Measurements from ENCODE around the gene EMC10.

The EMC10 gene

GRCh38 chr19:50496189-50497021 lies 20.1 kb downstream of the EMC10 start:
- no peak overlapping the region for H4K8ac ChIP-seq (ENCODE audit: low read depth, low read length)
- peak overlapping the region; percentile 19 for H2BK120ac ChIP-seq (ENCODE audit: insufficient read depth, low read length, poor library complexity)
- peak overlapping the region; percentile 1 for H2AK5ac ChIP-seq (ENCODE audit: low read length)
- H3K27me3 ChIP-seq (ENCODE audit: insufficient read depth, low read length) = no peaks in the 10 kb centered on the region
- H3K36me3 ChIP-seq (ENCODE audit: control insufficient read depth in 1 of 2, insufficient read depth in 2 of 2, low read length in 2 of 2) = no peaks in the 10 kb centered on the region
- DNase-seq = no peak
- no CpG with 5 or more reads among the region's 30 CpGs for WGBS (ENCODE audit: extremely low coverage, insufficient coverage, insufficient read length)
- H3K4me1 ChIP-seq (ENCODE audit: control insufficient read depth in 1 of 2, insufficient read depth in 2 of 2, low read length in 2 of 2) = peaks cover 20 to 28% of the 10 kb centered on the region in 2 experiments
- H3K9me3 ChIP-seq (ENCODE audit: insufficient read depth, low read depth, low read length) = no peaks in the 10 kb centered on the region
- peak overlapping the region; percentile 74 for H4K91ac ChIP-seq (ENCODE audit: low read depth, low read length)
- H3K23ac ChIP-seq (ENCODE audit: low read length) = no peak overlapping the region
- peak overlapping the region; percentile 0 for H2BK12ac ChIP-seq (ENCODE audit: low read length)
- H3K4me2 ChIP-seq (ENCODE audit: low read length) = peak overlapping the region; percentile 17
- peaks cover 3% of the 10 kb centered on the region for H3K79me2 ChIP-seq (ENCODE audit: control insufficient read depth, insufficient read depth, low read length, poor library complexity)
- H3K4ac ChIP-seq (ENCODE audit: low read depth, low read length) = no peak overlapping the region
- H3K9ac ChIP-seq (ENCODE audit: low read length) = no peak overlapping the region
- no peak overlapping the region for H4K12ac ChIP-seq (ENCODE audit: low read depth, low read length)
- H3K14ac ChIP-seq (ENCODE audit: low read length) = no peak overlapping the region
- H3K79me1 ChIP-seq (ENCODE audit: low read length) = peaks cover 20% of the 10 kb centered on the region
- no peak overlapping the region for H3K27ac ChIP-seq (ENCODE audit: low read depth, low read length)
- H2AFZ ChIP-seq (ENCODE audit: insufficient read depth, low read length, poor library complexity) = no peak overlapping the region
- no peak overlapping the region for H3K4me3 ChIP-seq (ENCODE audit: low read depth, low read length)
- H3K18ac ChIP-seq (ENCODE audit: low read length) = no peak overlapping the region
- no peak overlapping the region for H2BK5ac ChIP-seq (ENCODE audit: low read depth, low read length, poor library complexity)

DNA sequence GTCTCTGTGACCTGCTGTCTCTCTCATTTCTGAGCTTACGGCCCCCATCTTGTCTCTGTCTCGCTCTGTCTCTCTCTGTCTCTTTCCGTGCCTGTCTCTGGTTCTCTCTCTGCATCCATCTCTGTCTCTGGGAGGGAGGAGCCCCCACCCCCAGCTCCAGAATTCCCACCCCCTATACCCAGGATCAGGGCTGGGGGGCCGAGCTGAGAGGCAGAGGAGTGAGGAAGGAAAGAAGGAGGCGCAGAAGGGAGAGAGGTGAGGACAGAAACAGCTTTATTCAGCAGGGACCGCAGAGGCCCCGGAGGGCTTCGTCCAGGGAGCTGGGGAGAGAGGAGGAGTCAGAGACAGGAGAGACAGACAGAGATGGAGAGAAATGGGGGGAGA lies 20.7 kb downstream of the EMC10 start:
- H3K27ac ChIP-seq (ENCODE audit: low read depth, low read length) = no peak overlapping the region
- no peak for DNase-seq
- H2AK5ac ChIP-seq (ENCODE audit: low read length) = no peak overlapping the region
- no peak overlapping the region for H4K12ac ChIP-seq (ENCODE audit: low read depth, low read length)
- no CpG with 5 or more reads among the region's 8 CpGs for WGBS (ENCODE audit: extremely low coverage, insufficient coverage, insufficient read length)
- peak overlapping the region; percentile 41 for H3K14ac ChIP-seq (ENCODE audit: low read length)
- peak overlapping the region; percentile 17 for H3K4me2 ChIP-seq (ENCODE audit: low read length)
- no peak overlapping the region for H3K9ac ChIP-seq (ENCODE audit: low read length)
- H3K27me3 ChIP-seq (ENCODE audit: insufficient read depth, low read length) = no peaks in the 10 kb centered on the region
- H3K79me2 ChIP-seq (ENCODE audit: control insufficient read depth, insufficient read depth, low read length, poor library complexity) = peaks cover 3% of the 10 kb centered on the region
- H3K18ac ChIP-seq (ENCODE audit: low read length) = no peak overlapping the region
- H3K4me1 ChIP-seq (ENCODE audit: control insufficient read depth in 1 of 2, insufficient read depth in 2 of 2, low read length in 2 of 2) = peaks cover 23 to 31% of the 10 kb centered on the region in 2 experiments
- no peak overlapping the region for H3K23ac ChIP-seq (ENCODE audit: low read length)
- no peak overlapping the region for H3K4me3 ChIP-seq (ENCODE audit: low read depth, low read length)
- H2BK5ac ChIP-seq (ENCODE audit: low read depth, low read length, poor library complexity) = peak overlapping the region; percentile 33
- peaks cover 25% of the 10 kb centered on the region for H3K79me1 ChIP-seq (ENCODE audit: low read length)
- peak overlapping the region; percentile 74 for H4K91ac ChIP-seq (ENCODE audit: low read depth, low read length)
- peak overlapping the region; percentile 14 for H4K8ac ChIP-seq (ENCODE audit: low read depth, low read length)
- no peak overlapping the region for H2BK12ac ChIP-seq (ENCODE audit: low read length)
- peak overlapping the region; percentile 15 for H2BK120ac ChIP-seq (ENCODE audit: insufficient read depth, low read length, poor library complexity)
- no peaks in the 10 kb centered on the region for H3K36me3 ChIP-seq (ENCODE audit: control insufficient read depth in 1 of 2, insufficient read depth in 2 of 2, low read length in 2 of 2)
- no peak overlapping the region for H2AFZ ChIP-seq (ENCODE audit: insufficient read depth, low read length, poor library complexity)
- no peaks in the 10 kb centered on the region for H3K9me3 ChIP-seq (ENCODE audit: insufficient read depth, low read depth, low read length)
- peak overlapping the region; percentile 15 for H3K4ac ChIP-seq (ENCODE audit: low read depth, low read length)

GRCh38 chr19:50498219-50499056 lies 22.1 kb downstream of the EMC10 start:
- 100% methylated on average over 3 of the region's 11 CpGs for WGBS (ENCODE audit: extremely low coverage, insufficient coverage, insufficient read length)
- H3K9ac ChIP-seq (ENCODE audit: low read length) = no peak overlapping the region

GRCh38 chr19:50500060-50500752 lies 23.9 kb downstream of the EMC10 start:
- Histone ChIP-seq H3K79me2 (ENCODE audit: control insufficient read depth, insufficient read depth, low read length, poor library complexity) (peaks cover 3% of the 10 kb centered on the region), H3K4me1 (ENCODE audit: control insufficient read depth in 1 of 2, insufficient read depth in 2 of 2, low read length in 2 of 2) (peaks cover 23 to 30% of the 10 kb centered on the region in 2 experiments), H2AK5ac (ENCODE audit: low read length) (peak overlapping the region; percentile 66)

More at GRCh38 chr19:50498219-50499056, 22.1 kb downstream of the EMC10 start:
- peak overlapping the region; percentile 12 for H3K4ac ChIP-seq (ENCODE audit: low read depth, low read length)
- H4K91ac ChIP-seq (ENCODE audit: low read depth, low read length) = peak overlapping the region; percentile 29
- peaks cover 3% of the 10 kb centered on the region for H3K79me2 ChIP-seq (ENCODE audit: control insufficient read depth, insufficient read depth, low read length, poor library complexity)
- H4K8ac ChIP-seq (ENCODE audit: low read depth, low read length) = no peak overlapping the region
- no peak overlapping the region for H2BK5ac ChIP-seq (ENCODE audit: low read depth, low read length, poor library complexity)
- H3K14ac ChIP-seq (ENCODE audit: low read length) = peak overlapping the region; percentile 6
- peaks cover 23 to 30% of the 10 kb centered on the region in 2 experiments for H3K4me1 ChIP-seq (ENCODE audit: control insufficient read depth in 1 of 2, insufficient read depth in 2 of 2, low read length in 2 of 2)
- H3K36me3 ChIP-seq (ENCODE audit: control insufficient read depth in 1 of 2, insufficient read depth in 2 of 2, low read length in 2 of 2) = no peaks in the 10 kb centered on the region
- H2BK12ac ChIP-seq (ENCODE audit: low read length) = no peak overlapping the region
- H3K79me1 ChIP-seq (ENCODE audit: low read length) = peaks cover 27% of the 10 kb centered on the region
- no peak overlapping the region for H3K27ac ChIP-seq (ENCODE audit: low read depth, low read length)
- no peaks in the 10 kb centered on the region for H3K27me3 ChIP-seq (ENCODE audit: insufficient read depth, low read length)
- H2AK5ac ChIP-seq (ENCODE audit: low read length) = no peak overlapping the region
- DNase-seq = no peak
- H3K23ac ChIP-seq (ENCODE audit: low read length) = no peak overlapping the region
- no peak overlapping the region for H2BK120ac ChIP-seq (ENCODE audit: insufficient read depth, low read length, poor library complexity)
- H3K9me3 ChIP-seq (ENCODE audit: insufficient read depth, low read depth, low read length) = no peaks in the 10 kb centered on the region
- H2AFZ ChIP-seq (ENCODE audit: insufficient read depth, low read length, poor library complexity) = no peak overlapping the region
- no peak overlapping the region for H3K18ac ChIP-seq (ENCODE audit: low read length)
- no peak overlapping the region for H3K4me3 ChIP-seq (ENCODE audit: low read depth, low read length)
- H3K4me2 ChIP-seq (ENCODE audit: low read length) = peak overlapping the region; percentile 44
- H4K12ac ChIP-seq (ENCODE audit: low read depth, low read length) = no peak overlapping the region

More at GRCh38 chr19:50500060-50500752, 23.9 kb downstream of the EMC10 start:
- peak overlapping the region; percentile 61 for H2BK12ac ChIP-seq (ENCODE audit: low read length)
- H4K8ac ChIP-seq (ENCODE audit: low read depth, low read length) = peak overlapping the region; percentile 79
- H3K18ac ChIP-seq (ENCODE audit: low read length) = peak overlapping the region; percentile 83
- no peaks in the 10 kb centered on the region for H3K36me3 ChIP-seq (ENCODE audit: control insufficient read depth in 1 of 2, insufficient read depth in 2 of 2, low read length in 2 of 2)
- WGBS (ENCODE audit: extremely low coverage, insufficient coverage, insufficient read length) = no CpG with 5 or more reads among the region's 27 CpGs
- H3K4ac ChIP-seq (ENCODE audit: low read depth, low read length) = peak overlapping the region; percentile 67
- no peak overlapping the region for H3K9ac ChIP-seq (ENCODE audit: low read length)
- peak overlapping the region; percentile 66 for H3K4me3 ChIP-seq (ENCODE audit: low read depth, low read length)
- H2BK120ac ChIP-seq (ENCODE audit: insufficient read depth, low read length, poor library complexity) = peak overlapping the region; percentile 86
- H3K27ac ChIP-seq (ENCODE audit: low read depth, low read length) = peak overlapping the region; percentile 57
- H3K14ac ChIP-seq (ENCODE audit: low read length) = peak overlapping the region; percentile 91
- H3K23ac ChIP-seq (ENCODE audit: low read length) = no peak overlapping the region
- DNase-seq = no peak
- H3K27me3 ChIP-seq (ENCODE audit: insufficient read depth, low read length) = no peaks in the 10 kb centered on the region
- peak overlapping the region; percentile 49 for H4K12ac ChIP-seq (ENCODE audit: low read depth, low read length)
- peak overlapping the region; percentile 97 for H4K91ac ChIP-seq (ENCODE audit: low read depth, low read length)
- peak overlapping the region; percentile 37 for H3K4me2 ChIP-seq (ENCODE audit: low read length)
- H3K79me1 ChIP-seq (ENCODE audit: low read length) = peaks cover 27% of the 10 kb centered on the region
- peak overlapping the region; percentile 27 for H2AFZ ChIP-seq (ENCODE audit: insufficient read depth, low read length, poor library complexity)
- peak overlapping the region; percentile 70 for H2BK5ac ChIP-seq (ENCODE audit: low read depth, low read length, poor library complexity)
- no peaks in the 10 kb centered on the region for H3K9me3 ChIP-seq (ENCODE audit: insufficient read depth, low read depth, low read length)
